Measurements from ENCODE around the gene MYL5.

Gene MYL5

DNA sequence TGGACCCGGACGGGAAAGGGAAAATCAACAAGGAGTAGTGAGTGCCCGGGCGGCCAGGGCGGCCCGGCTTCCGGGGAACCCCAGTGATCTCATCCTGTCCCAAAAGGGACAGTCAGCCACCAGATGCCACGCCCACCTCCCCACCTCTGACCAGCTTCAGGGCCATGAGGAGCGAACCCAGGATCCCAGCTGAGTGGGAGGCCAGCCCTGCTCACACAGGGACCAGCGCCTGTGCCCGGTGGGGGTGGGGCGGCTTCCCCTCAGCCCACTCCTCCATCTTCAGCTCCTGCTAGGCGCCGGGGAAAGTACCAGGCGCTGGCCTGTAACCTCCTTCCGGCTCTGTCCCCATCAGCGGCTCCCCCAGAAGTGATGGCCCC, 6.2 kb downstream of the MYL5 start:
- H3K9ac ChIP-seq (ENCODE audit: low read length) = peak overlapping the region; percentile 21
- peak overlapping the region; percentile 19 for H3K56ac ChIP-seq (ENCODE audit: low read length)
- H2BK15ac ChIP-seq (replicated peaks; ENCODE audit: low read depth) = no peak overlapping the region
- H4K8ac ChIP-seq (ENCODE audit: low read depth, low read length) = no peak overlapping the region
- H3K27ac ChIP-seq (ENCODE audit: low read depth, low read length) = no peak overlapping the region
- no peaks in the 10 kb centered on the region for H3K79me2 ChIP-seq (ENCODE audit: control insufficient read depth, insufficient read depth, low read length)
- peaks cover 1% of the 10 kb centered on the region for H3K4me1 ChIP-seq (ENCODE audit: control insufficient read depth, low read depth, low read length)
- H3K4me2 ChIP-seq (ENCODE audit: low read length) = peak overlapping the region; percentile 60
- no peak overlapping the region for H3K18ac ChIP-seq (ENCODE audit: low read length)
- H3K4me3 ChIP-seq (ENCODE audit: low read length) = no peak overlapping the region
- H3K4ac ChIP-seq (ENCODE audit: low read depth, low read length) = no peak overlapping the region
- WGBS (ENCODE audit: extremely low coverage, insufficient coverage, low lambda C conversion rate) = no CpG with 5 or more reads among the region's 17 CpGs
- no peaks in the 10 kb centered on the region for H3K36me3 ChIP-seq (ENCODE audit: control insufficient read depth, insufficient read depth, low read length)
- H3K23ac ChIP-seq (ENCODE audit: low read length) = peak overlapping the region; percentile 45
- no peak overlapping the region for H2BK5ac ChIP-seq (ENCODE audit: low read length)
- H4K5ac ChIP-seq (ENCODE audit: low read length) = no peak overlapping the region
- no peak for DNase-seq
- H2AK5ac ChIP-seq (ENCODE audit: low read length) = no peak overlapping the region
- H2BK120ac ChIP-seq (ENCODE audit: low read depth, low read length) = no peak overlapping the region
- H3K27me3 ChIP-seq (ENCODE audit: insufficient read depth, low read length, poor library complexity) = no peaks in the 10 kb centered on the region
- no peaks in the 10 kb centered on the region for H3K79me1 ChIP-seq (ENCODE audit: low read length)

DNA sequence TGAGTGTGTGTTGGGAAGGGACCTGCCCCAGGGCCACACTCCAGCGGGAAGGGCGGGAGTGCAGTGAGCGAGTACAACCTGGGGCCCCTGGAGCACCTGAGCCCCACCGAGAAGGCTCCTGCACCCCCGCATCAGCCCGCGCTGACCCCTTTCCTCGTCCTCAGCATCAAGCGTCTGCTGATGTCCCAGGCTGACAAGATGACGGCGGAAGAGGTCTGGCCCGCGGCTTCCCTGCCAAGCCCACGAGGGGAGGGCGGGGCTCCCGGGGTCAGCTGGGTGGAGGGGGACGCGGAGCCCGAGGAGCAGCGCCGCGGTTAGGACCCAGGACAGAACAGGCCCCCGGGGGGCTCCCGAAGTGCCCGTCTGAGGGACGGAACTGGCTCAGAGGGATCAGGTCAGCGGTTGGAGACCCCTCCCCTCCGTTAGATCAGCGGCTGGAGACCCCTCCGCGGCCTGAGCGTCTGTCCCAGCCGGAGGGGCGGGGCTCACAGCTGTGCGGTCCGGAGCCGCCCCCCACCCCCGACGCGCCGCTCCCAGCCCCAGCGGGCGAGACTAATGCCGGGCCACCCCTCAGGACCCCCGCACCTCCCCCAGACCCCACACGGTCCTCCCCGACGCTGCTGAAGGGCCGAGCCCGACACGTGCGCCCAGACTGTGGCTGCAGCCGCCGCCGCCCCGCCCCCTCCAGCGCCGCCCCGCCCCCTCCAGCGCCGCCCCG, 6.7 kb downstream of the MYL5 start:
- Histone ChIP-seq H2BK15ac (replicated peaks; ENCODE audit: low read depth) (no peak overlapping the region), H3K27me3 (ENCODE audit: insufficient read depth, low read length, poor library complexity) (no peaks in the 10 kb centered on the region), H2BK120ac (ENCODE audit: low read depth, low read length) (no peak overlapping the region), H2BK5ac (ENCODE audit: low read length) (no peak overlapping the region), H3K9ac (ENCODE audit: low read length) (peak overlapping the region; percentile 21), H3K4me3 (ENCODE audit: low read length) (peak overlapping the region; percentile 34), H3K27ac (ENCODE audit: low read depth, low read length) (no peak overlapping the region), H3K4me2 (ENCODE audit: low read length) (peak overlapping the region; percentile 60), H2AK5ac (ENCODE audit: low read length) (no peak overlapping the region), H3K18ac (ENCODE audit: low read length) (no peak overlapping the region), H4K8ac (ENCODE audit: low read depth, low read length) (no peak overlapping the region), H3K79me2 (ENCODE audit: control insufficient read depth, insufficient read depth, low read length) (no peaks in the 10 kb centered on the region), H3K56ac (ENCODE audit: low read length) (peak overlapping the region; percentile 19), H3K4me1 (ENCODE audit: control insufficient read depth, low read depth, low read length) (peaks cover 1% of the 10 kb centered on the region), H3K36me3 (ENCODE audit: control insufficient read depth, insufficient read depth, low read length) (no peaks in the 10 kb centered on the region), H3K4ac (ENCODE audit: low read depth, low read length) (no peak overlapping the region), H3K79me1 (ENCODE audit: low read length) (no peaks in the 10 kb centered on the region), H3K23ac (ENCODE audit: low read length) (no peak overlapping the region), H4K5ac (ENCODE audit: low read length) (no peak overlapping the region)
- no CpG with 5 or more reads among the region's 62 CpGs for WGBS (ENCODE audit: extremely low coverage, insufficient coverage, low lambda C conversion rate)
- peak; percentile 78 for DNase-seq

DNA sequence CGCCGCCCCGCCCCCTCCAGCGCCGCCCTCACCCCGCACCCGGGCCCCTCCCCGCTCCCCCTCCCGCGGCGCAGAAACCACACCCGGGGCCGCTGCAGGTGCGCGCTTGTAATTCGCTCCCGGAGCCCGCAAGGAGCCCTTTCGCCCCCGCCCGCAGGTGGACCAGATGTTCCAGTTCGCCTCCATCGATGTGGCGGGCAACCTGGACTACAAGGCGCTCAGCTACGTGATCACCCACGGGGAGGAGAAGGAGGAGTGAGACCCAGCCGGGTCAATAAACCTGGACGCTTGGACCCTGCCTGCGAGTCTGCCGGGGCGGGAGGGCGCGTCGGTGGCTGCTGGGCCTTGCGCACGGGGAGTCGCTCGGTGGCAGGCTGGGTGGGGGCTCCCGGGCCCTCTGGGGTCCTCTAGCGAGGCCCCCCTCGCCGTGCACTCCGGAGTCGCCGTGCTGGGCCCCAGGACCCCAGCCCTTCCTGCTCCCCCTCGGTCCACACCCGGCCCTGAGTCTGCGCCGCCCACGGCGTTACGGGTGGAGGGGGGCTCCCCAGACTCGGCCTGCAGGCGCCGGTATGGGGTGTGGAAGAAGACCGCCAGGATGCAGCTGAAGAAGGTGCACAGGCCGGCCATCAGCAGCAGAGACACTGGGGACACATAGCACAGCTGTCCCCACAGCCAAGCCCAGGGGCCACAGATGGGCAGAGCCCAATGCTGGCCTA, 7.6 kb downstream of the MYL5 start:
- no peak for DNase-seq

DNA sequence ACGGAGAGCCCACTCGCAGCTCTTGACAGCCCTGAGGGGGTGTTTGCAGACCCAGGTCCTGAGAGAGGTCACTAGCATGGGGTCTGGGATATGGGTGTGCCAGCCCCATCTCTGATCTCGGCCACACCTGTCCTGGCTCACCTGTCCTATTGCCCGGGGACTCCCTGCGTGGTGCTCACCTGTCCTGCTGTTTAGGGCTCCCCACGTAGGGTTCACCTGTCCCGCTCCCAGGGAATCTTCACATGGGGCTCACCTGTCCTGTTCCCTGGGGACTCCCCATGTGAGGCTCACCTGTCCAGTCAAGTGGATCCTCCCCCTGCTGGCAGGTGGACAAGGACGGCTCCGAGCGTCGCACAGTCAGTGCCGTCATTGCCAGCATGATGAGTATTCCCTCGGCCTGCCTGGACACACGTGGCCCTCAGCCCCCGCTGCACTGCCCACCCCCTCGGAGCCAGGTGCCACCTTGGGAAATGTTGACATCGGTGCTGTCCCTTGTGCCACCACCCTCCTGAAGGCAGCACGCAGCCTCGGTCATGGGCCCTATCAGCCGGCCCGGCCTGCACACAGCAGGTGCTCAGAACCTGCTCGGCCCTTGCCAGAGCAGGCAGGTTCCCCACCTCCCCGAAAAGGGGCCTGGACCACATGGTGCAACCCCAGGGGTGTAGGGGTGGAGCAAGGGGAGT, 8.3 kb downstream of the MYL5 start:
- H3K27ac ChIP-seq (ENCODE audit: low read depth, low read length) = no peak overlapping the region
- H3K36me3 ChIP-seq (ENCODE audit: control insufficient read depth, insufficient read depth, low read length) = no peaks in the 10 kb centered on the region
- H2BK120ac ChIP-seq (ENCODE audit: low read depth, low read length) = no peak overlapping the region
- no peak overlapping the region for H3K4ac ChIP-seq (ENCODE audit: low read depth, low read length)
- H3K79me2 ChIP-seq (ENCODE audit: control insufficient read depth, insufficient read depth, low read length) = no peaks in the 10 kb centered on the region
- no peak overlapping the region for H3K9ac ChIP-seq (ENCODE audit: low read length)
- H3K4me2 ChIP-seq (ENCODE audit: low read length) = no peak overlapping the region
- DNase-seq = no peak
- H3K27me3 ChIP-seq (ENCODE audit: insufficient read depth, low read length, poor library complexity) = no peaks in the 10 kb centered on the region
- H2BK15ac ChIP-seq (replicated peaks; ENCODE audit: low read depth) = no peak overlapping the region
- no peak overlapping the region for H4K8ac ChIP-seq (ENCODE audit: low read depth, low read length)
- no peak overlapping the region for H2BK5ac ChIP-seq (ENCODE audit: low read length)
- H2AK5ac ChIP-seq (ENCODE audit: low read length) = no peak overlapping the region
- H3K4me1 ChIP-seq (ENCODE audit: control insufficient read depth, low read depth, low read length) = peaks cover 1% of the 10 kb centered on the region
- H3K18ac ChIP-seq (ENCODE audit: low read length) = no peak overlapping the region
- no peaks in the 10 kb centered on the region for H3K79me1 ChIP-seq (ENCODE audit: low read length)
- H3K23ac ChIP-seq (ENCODE audit: low read length) = no peak overlapping the region
- WGBS (ENCODE audit: extremely low coverage, insufficient coverage, low lambda C conversion rate) = no CpG with 5 or more reads among the region's 23 CpGs
- no peak overlapping the region for H3K56ac ChIP-seq (ENCODE audit: low read length)
- H4K5ac ChIP-seq (ENCODE audit: low read length) = no peak overlapping the region
- H3K4me3 ChIP-seq (ENCODE audit: low read length) = no peak overlapping the region

More for the DNA sequence above, 7.6 kb downstream of the MYL5 start:
- H2BK15ac ChIP-seq (replicated peaks; ENCODE audit: low read depth) = no peak overlapping the region
- no peak overlapping the region for H3K9ac ChIP-seq (ENCODE audit: low read length)
- H3K4me2 ChIP-seq (ENCODE audit: low read length) = no peak overlapping the region
- H3K4me3 ChIP-seq (ENCODE audit: low read length) = no peak overlapping the region
- H3K56ac ChIP-seq (ENCODE audit: low read length) = no peak overlapping the region
- no peak overlapping the region for H2AK5ac ChIP-seq (ENCODE audit: low read length)
- no peaks in the 10 kb centered on the region for H3K79me2 ChIP-seq (ENCODE audit: control insufficient read depth, insufficient read depth, low read length)
- no peak overlapping the region for H3K18ac ChIP-seq (ENCODE audit: low read length)
- H3K23ac ChIP-seq (ENCODE audit: low read length) = no peak overlapping the region
- H3K27me3 ChIP-seq (ENCODE audit: insufficient read depth, low read length, poor library complexity) = no peaks in the 10 kb centered on the region
- H2BK120ac ChIP-seq (ENCODE audit: low read depth, low read length) = no peak overlapping the region
- H4K8ac ChIP-seq (ENCODE audit: low read depth, low read length) = no peak overlapping the region
- no peak overlapping the region for H2BK5ac ChIP-seq (ENCODE audit: low read length)
- H3K79me1 ChIP-seq (ENCODE audit: low read length) = no peaks in the 10 kb centered on the region
- no CpG with 5 or more reads among the region's 58 CpGs for WGBS (ENCODE audit: extremely low coverage, insufficient coverage, low lambda C conversion rate)
- no peak overlapping the region for H3K27ac ChIP-seq (ENCODE audit: low read depth, low read length)
- H3K4ac ChIP-seq (ENCODE audit: low read depth, low read length) = no peak overlapping the region
- no peak overlapping the region for H4K5ac ChIP-seq (ENCODE audit: low read length)
- no peaks in the 10 kb centered on the region for H3K36me3 ChIP-seq (ENCODE audit: control insufficient read depth, insufficient read depth, low read length)
- H3K4me1 ChIP-seq (ENCODE audit: control insufficient read depth, low read depth, low read length) = peaks cover 1% of the 10 kb centered on the region

DNA sequence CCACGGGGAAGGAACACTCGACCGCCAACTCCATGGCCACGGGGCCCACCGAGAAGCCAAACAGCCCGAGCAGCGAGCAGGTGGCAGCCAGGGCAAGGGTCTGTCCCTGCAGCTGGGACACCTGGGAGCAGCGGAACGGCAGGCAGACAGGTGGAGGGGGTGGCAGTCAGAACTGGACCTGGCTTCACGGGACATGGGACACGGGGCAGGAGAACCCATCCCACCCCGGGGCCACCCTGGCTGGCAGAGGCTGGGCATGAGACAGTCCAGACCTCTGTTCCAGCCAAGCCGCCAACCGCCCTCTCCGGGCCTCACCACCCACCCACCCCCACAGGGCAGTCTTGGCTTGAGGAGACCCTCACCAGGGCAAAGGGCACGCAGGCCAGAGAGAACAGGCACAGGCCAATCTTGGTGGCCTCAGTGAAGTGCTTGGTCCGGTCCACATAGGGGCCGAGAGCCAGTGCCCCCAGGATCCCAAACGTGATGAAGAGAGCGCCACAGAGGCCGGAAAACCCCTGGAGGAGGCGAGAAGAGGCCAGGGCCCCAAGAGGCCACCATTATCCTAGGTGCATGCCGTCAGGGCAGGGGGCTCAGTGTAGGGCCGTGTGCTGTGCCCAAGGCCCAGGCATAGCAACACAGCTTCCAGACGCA, 9.0 kb downstream of the MYL5 start:
- H3K79me1 ChIP-seq (ENCODE audit: low read length) = no peaks in the 10 kb centered on the region
- H3K36me3 ChIP-seq (ENCODE audit: control insufficient read depth, insufficient read depth, low read length) = no peaks in the 10 kb centered on the region
- no peak overlapping the region for H4K8ac ChIP-seq (ENCODE audit: low read depth, low read length)
- no peak overlapping the region for H2AK5ac ChIP-seq (ENCODE audit: low read length)
- no peak overlapping the region for H3K18ac ChIP-seq (ENCODE audit: low read length)
- WGBS (ENCODE audit: extremely low coverage, insufficient coverage, low lambda C conversion rate) = no CpG with 5 or more reads among the region's 25 CpGs
- no peak overlapping the region for H2BK15ac ChIP-seq (replicated peaks; ENCODE audit: low read depth)
- H3K27ac ChIP-seq (ENCODE audit: low read depth, low read length) = no peak overlapping the region
- H3K4me3 ChIP-seq (ENCODE audit: low read length) = no peak overlapping the region
- no peak for DNase-seq
- no peak overlapping the region for H2BK120ac ChIP-seq (ENCODE audit: low read depth, low read length)
- no peak overlapping the region for H3K9ac ChIP-seq (ENCODE audit: low read length)
- no peak overlapping the region for H2BK5ac ChIP-seq (ENCODE audit: low read length)
- no peak overlapping the region for H3K23ac ChIP-seq (ENCODE audit: low read length)
- H3K56ac ChIP-seq (ENCODE audit: low read length) = no peak overlapping the region
- no peak overlapping the region for H4K5ac ChIP-seq (ENCODE audit: low read length)
- H3K79me2 ChIP-seq (ENCODE audit: control insufficient read depth, insufficient read depth, low read length) = no peaks in the 10 kb centered on the region
- H3K27me3 ChIP-seq (ENCODE audit: insufficient read depth, low read length, poor library complexity) = no peaks in the 10 kb centered on the region
- H3K4me2 ChIP-seq (ENCODE audit: low read length) = no peak overlapping the region
- H3K4me1 ChIP-seq (ENCODE audit: control insufficient read depth, low read depth, low read length) = peaks cover 1% of the 10 kb centered on the region
- H3K4ac ChIP-seq (ENCODE audit: low read depth, low read length) = no peak overlapping the region

Data from mesendoderm (in vitro differentiated cells).